DOHH2 (cell line): ENCODE measurements around the gene POU6F1.

ENCODE experiments used
- EZH2phosphoT487 ChIP-seq: fragments of 200-600 bp; sonication (generic); IDR thresholded peaks from 2 replicates; pipeline ENCODE4 v1.6.1; 2017; ENCODE audit warnings: borderline replicate concordance, mild to moderate bottlenecking, antibody characterized with exemption, low read length, moderate library complexity, mixed read lengths
- TF ChIP-seq, protein P1 (sequence below): fragments of 200-600 bp; sonication (generic); IDR thresholded peaks from one replicate; pipeline ENCODE4 v1.5.1; 2014; ENCODE audit warnings: antibody characterized with exemption, mild to moderate bottlenecking, low read depth, low read length; ENCODE audit not compliant: poor library complexity, severe bottlenecking

DNA sequence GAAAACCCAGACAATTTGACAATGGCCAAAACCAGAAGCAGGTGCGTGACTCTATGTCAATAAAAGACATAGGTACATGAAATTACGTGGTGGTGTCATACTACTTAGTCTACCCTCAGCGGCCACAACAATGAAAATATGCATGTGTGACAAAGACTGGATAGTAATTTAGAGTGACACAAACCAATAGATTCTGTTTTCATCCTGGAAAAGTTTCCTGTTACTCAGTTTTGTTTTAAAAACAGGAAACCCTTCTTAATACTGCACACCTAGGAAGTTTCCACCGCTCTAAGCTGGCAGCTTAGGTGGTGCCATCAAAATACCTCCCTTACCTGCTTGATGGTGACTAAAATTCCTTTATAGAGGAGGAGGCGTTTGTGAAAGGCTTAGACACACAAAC is 15.1 kb downstream of the POU6F1 start:
- TF ChIP-seq, protein P1, sequence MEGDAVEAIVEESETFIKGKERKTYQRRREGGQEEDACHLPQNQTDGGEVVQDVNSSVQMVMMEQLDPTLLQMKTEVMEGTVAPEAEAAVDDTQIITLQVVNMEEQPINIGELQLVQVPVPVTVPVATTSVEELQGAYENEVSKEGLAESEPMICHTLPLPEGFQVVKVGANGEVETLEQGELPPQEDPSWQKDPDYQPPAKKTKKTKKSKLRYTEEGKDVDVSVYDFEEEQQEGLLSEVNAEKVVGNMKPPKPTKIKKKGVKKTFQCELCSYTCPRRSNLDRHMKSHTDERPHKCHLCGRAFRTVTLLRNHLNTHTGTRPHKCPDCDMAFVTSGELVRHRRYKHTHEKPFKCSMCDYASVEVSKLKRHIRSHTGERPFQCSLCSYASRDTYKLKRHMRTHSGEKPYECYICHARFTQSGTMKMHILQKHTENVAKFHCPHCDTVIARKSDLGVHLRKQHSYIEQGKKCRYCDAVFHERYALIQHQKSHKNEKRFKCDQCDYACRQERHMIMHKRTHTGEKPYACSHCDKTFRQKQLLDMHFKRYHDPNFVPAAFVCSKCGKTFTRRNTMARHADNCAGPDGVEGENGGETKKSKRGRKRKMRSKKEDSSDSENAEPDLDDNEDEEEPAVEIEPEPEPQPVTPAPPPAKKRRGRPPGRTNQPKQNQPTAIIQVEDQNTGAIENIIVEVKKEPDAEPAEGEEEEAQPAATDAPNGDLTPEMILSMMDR = no peak
- TF ChIP-seq EZH2phosphoT487 = no peak
